ENCODE data around the gene PRKACG.
"Not testable (repeated sequence)": the region's sequence is repeated elsewhere in the genome, so short reads cannot be mapped to it uniquely, and the experiment has no call there.

Gene PRKACG

DNA sequence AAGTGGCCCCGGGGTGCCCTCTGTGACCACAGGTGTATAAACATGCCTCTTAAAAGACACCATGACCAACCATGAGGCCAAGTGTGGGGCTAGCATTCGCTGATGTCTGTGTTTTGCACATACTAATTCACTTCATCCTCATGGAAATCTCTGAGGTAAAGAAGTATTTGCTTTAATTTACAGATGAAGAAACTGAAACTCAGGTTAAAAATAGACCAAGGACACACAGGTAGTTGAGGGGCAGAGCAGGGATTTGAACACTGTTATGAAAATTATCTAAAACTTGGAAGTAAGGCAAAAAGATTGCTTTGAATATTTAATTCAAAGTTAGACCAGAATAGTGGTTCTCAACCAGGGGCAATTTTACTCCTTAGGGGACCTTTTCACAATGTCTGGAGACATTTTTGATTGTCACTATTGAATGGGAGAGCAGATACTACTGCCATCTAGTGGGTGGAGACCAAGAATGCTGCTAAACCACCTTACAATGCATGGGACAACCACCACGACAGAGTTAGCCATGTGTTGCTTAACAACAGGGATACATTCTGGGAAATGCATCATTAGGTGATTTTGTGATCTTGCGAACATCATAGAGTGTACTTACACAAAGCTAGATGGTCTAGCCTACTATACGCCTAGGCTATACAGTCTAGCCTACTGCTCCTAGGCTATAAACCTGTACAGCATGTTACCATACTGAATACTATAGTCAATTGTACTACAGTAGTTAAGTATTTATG is 13.6 kb upstream of the PRKACG start:
- no peak overlapping the region for H3K4me3 ChIP-seq (ENCODE audit: low read depth, low read length)

DNA sequence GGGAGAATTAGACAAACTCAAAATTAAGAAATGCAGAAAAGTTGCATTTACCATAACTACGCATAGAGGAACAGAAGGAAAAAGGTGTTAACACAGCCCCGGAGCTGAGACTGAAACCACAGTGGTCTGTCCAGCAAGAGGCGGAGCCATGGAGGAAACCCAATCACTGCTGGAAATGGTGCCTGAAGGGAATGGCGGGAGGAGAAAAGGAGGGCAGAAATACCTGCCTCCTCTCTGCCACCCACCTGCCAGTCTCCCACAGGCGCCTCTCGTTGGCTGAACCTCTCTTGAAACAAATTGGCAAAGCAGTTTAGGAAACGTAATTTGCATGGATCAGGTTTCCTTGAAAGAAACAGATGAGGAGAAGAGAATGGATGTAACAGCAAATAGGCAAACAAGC is 9.7 kb upstream of the PRKACG start:
- H3K4me3 ChIP-seq (ENCODE audit: low read depth, low read length), result no peak overlapping the region

DNA sequence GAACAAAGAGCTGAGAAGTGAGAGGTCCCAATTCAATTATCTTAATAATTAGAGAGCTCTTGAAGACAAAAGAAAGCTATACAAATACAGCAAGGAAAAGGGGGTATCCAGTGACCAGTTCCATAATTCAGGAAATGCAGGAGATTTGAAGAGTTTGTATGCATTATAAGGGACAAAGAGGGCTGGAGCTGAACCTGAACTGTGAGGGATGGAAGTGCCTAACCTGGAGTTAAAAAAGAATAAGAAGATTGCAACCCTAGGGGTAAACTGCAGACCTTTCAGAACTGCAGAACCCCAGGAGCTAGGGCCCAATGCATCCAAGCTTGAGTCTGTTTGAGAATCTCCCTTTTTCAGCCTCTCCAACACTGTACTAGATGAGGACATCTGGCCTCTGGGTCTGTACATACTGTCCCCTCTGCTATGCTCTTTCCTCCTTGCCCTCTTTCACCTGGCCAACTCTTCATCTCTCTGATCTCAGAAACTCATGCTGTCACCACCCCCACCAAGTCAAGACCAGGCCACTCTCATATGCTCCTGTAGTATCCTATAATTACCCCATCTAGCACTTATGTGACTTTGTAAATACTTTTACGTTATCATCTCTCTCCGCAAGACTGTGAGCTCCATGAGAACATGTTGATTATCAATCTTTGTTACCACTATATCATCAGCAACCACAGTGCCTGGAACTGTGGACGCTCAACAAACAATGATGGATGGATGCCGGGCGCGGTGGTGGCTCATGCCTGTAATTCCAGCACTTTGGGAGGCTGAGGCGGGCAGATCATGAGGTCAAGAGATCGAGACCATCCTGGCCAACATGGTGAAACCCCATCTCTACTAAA is 6.6 kb upstream of the PRKACG start:
- no peak overlapping the region for H3K4me3 ChIP-seq (ENCODE audit: low read depth, low read length)

DNA sequence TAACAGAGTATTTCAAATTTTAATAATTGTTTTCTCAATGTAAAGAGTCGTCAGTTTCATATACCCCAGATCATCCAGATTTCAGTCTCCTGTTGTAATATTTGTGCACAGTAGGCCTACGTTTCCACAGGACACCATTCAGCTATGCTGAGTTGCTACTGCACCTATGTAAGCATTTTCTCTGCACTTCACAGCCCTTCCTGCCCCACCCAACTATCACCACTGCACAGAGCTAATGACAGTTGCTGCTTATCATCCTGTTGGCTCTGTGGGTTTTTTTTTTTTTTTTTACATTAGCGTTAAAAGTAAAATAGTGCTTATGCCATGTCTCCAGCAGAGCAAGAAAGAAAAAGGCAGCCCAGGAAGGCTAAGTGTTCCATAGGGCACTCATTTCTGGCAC is 5.9 kb upstream of the PRKACG start:
- H3K4me3 ChIP-seq (ENCODE audit: low read depth, low read length), result no peak overlapping the region

DNA sequence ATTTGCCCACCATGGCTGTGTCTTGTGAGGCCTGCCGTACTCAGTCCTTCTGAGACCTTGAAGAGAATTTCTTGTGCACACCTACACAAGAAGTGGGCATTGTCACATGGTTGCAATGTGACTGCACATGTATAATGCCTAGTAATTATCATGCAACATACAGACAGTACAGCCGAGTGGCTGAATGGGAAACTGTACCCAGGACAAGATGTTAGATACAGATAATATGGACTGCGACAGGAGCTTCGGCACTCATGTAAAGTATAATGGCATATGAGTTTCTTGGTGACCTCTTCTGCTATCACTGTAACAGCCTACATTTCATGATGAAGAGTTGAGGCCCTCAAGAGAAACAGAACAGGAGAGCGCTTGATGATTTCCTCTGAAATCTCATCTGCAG is 4.8 kb upstream of the PRKACG start:
- H3K4me3 ChIP-seq (ENCODE audit: low read depth, low read length), result no peak overlapping the region

DNA sequence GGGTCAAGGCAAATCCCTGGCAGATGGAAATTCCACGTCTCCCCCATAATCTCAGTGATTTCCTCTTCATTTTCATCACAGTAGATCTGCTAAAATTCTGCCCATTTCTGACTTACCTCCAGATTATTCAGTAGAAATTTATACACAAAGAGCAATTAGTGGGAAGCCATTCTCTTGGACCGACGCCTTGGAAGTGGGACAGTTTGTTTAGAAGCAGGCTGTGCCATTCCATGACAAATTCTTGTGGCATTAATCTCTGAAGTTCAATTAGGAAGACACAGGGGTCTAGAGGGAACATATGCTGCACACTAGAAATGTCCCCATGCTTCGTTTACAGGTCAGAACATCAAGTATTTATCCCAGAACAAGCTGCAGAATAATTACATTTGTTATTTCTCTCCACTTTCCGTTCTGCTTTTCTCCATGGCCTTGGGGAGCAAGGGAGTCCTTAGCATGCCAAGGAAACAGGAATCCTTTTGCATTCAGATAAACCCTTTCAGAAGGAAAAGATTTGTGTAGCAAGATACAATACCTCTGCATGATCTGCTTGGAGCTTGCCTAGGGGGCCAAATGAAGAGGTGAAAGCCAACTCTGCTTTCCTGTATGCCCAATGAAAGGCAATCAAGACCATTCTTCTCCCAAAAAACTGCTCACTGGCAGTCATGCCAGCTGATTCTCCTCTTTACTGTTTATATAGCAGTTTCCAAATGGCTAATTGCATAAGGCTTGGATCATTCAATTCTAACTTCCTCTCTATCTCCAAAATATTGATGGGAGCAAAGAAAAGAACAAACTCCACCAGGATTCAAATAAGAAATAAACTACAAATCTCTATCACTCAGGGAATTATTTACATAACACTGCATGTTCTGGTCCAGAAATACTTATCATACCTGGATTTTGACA is 2.5 kb upstream of the PRKACG start:
- no peak overlapping the region for H3K4me3 ChIP-seq (ENCODE audit: low read depth, low read length)

DNA sequence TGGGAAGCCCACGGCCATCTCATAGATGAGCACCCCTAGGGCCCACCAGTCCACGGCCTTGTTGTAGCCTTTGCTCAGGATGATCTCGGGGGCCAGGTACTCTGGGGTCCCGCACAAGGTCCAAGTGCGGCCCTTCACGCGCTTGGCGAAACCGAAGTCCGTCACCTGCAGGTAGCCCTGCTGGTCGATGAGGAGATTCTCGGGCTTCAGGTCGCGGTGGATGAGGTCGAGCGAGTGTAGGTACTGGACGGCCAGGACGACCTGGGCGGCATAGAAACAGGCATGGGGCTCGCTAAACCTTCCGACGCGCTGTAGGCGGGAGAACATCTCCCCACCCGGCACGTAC is 558 bp downstream of the PRKACG start:
- no peak overlapping the region for H3K4me3 ChIP-seq (ENCODE audit: low read depth, low read length)

DNA sequence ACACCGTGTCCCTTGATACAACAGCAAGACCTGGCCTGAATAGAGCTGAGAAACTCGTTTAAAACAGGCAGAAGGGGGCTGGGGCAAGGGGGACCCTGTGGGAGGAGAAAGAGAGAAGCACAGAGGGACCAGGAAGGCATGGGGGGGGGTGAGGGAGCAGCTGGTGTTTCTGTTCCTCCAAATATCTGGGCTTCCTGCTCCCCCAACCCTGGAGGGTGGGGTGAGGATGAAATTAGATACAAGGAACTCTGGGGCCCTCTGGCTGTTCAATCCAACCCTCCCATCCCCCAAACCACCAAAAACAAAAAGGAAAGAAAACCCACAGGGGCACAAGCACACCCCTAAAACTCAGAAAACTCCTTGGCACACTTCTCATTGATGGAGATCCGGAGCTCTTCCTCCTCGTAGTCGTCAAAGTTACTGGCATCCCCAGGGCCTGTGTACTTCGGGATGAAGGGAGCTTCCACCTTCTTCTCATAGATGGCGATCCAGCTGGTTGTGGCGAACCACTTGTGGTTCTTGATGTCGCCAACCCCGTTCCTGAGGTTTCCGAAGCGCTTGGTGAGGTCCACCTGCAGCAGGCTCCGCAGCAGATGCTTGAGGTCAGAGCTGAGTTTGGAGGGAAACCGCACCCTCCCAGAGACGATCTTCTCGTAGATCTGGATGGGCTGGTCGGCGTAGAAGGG is 1.1 kb downstream of the PRKACG start:
- no peak overlapping the region for H3K4me3 ChIP-seq (ENCODE audit: low read depth, low read length)

DNA sequence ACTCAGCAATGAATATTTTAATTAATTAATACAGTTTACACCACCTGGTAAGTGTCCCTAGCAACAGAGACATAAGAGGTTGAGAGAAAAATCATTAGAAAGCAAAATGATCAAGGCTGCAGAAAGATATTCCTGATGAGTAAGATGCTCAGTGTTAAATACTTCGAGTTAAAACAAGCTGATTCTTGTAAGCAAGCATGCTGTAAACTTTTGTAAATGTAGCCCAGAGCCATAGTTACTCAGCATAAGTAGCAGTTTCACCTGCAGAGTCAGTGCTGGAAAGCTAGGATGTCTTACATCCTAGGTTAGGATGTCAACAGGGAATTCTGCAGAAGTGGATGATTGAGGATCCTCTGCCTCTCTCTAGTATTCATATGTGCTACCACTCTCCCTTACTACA is 4.2 kb downstream of the PRKACG start:
- no peak overlapping the region for H3K4me3 ChIP-seq (ENCODE audit: low read depth, low read length)

DNA sequence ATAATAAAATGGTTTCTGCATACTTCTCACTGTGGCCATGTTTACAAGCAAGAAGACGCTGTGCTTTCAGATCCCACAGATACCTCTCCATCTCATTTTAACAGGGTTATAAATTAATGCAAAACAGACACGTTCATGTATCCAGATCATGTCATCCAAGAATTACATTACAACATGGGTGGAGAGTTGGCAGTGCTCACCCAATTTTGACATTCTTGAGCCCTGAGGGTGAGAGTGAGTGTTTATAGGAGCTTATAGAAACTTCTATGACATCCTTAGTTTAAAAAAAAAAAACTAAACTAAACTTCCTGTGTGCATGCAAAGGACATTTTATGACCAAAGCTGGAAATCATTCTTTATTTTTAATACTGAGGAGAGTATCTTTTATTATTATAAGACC is 9.1 kb downstream of the PRKACG start:
- no peak overlapping the region for H3K4me3 ChIP-seq (ENCODE audit: low read depth, low read length)

DNA sequence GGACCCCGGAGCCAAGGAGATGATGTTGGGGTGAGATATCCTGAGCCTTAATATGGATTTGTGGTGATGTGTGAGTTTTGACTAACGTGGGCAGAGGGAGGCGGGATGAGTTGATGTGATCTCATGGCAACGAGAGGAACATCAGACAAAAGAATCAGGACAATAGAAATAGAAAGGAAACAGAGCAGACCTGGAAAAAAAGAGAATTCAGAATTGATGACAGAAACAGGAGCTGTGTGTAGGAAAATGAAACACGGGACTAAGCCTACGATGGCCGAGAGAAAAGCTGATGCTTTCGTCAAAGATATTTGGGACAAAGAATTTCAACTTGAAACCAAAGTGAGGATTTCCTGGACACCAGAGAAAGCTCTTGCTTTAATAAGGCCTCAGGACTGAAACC is 10.9 kb downstream of the PRKACG start:
- no peak overlapping the region for H3K4me3 ChIP-seq (ENCODE audit: low read depth, low read length)

DNA sequence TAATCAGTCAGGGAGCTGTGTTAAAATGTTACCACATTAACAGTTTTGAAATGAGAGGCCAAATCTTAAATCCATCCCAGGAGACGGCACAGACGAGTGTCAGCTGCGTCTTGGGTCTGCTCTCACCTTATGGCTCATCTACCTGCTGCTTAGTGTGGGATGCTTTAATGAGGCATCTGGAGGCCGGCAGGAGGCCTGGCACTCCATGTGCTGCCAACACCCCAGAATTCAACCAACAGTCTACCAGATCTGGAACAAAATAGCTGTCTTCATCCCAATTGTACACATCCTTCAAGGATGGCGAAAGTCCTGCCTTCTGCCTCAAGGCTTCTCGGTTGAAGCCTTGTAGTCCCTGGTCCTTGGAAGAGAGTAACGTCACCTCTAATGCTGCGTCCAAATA is 12.0 kb downstream of the PRKACG start:
- H3K4me3 ChIP-seq (ENCODE audit: low read depth, low read length), result no peak overlapping the region

DNA sequence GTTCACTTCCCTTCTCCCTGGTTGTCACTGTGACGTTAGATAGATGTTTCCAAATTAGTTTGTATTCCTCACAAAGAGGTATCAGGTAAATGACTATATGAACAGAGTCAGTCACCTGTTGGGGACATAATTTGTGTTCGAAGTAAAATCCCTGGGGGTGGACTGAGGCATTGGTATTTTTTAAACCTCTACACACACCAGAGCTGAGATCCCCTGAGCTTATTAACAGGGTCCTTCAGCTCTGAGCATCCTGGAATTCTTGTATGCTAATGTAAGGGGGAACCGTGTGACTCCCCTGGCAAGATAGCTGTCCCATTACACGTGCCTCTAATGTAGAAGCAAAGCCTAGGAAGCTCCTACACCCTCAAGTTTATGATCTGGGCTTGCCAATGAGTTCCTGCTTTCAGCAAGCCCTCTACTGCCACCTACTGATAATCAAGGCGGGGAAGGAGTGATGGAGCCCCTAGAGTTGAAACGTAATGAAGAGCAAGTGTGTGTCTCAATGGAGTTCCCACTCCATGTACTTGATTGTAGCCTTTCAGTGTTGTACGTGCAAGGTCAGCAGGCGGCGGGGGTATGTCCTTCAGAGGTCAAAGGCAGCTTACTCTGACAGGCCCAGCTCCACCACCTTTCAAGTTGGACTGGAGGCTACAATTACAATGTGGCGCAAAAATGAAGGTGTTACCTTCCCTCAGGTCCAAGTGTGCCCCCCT is 14.4 kb downstream of the PRKACG start:
- no peak overlapping the region for H3K4me3 ChIP-seq (ENCODE audit: low read depth, low read length)

DNA sequence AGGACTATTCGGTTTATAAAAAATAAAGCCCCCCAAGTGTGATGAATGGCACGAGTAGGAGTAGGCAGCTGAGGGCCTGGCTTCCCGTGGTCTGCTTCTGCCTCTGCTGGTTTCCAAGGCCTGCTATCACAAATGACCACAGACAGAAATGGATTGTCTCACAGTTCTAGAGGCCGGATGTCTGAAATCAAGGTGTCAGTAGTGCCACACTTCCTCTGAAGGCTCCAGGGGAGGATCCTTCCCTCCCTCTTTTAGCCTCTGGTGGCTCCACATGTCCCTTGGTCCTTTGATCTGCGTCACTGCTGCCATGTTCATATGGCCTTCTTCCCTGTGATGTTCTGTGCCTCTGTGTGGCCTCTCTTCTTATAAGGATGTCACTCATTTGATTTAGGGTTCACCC is 15.1 kb downstream of the PRKACG start:
- no peak overlapping the region for H3K4me3 ChIP-seq (ENCODE audit: low read depth, low read length)

DNA sequence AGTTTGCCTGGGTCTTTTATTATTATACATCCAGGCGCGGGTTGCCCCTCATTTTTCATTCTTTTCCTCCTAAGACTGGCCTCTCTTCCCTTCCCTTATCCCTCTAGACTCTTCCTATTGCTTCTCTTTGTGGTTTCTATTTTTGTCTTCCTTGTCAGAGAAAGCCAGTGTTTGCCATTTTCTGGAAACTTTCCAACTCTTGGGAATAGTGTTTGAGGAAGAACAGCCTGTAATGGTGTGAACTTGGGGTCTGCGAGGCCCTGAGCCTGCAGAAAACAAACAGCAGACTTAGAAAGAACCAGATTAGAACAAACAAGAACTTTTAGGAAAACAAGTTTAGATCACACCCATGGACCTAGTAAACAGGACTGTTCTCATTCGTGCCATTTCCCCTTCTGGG is 15.5 kb downstream of the PRKACG start:
- no peak overlapping the region for H3K4me3 ChIP-seq (ENCODE audit: low read depth, low read length)

DNA sequence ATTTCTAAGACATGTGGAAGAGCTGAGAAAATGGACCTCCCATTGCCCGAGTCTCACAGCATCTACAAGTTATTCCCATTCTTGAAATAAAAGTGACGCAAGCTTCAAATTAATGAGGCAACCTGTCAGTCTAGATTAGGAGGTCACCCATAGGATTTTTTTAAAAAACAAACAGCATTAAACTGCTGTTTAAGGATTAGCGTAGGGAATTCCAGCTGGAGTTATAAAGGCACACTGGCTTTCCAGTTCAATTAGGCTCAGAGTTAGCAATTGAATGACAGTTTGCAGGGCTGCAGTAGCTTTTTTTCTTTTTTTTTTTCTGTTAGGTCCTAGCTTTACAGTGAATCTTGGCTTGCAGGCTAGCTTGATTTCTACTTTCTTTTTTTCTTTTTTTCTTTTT is 16.2 kb downstream of the PRKACG start:
- no peak overlapping the region for H3K4me3 ChIP-seq (ENCODE audit: low read depth, low read length)

DNA sequence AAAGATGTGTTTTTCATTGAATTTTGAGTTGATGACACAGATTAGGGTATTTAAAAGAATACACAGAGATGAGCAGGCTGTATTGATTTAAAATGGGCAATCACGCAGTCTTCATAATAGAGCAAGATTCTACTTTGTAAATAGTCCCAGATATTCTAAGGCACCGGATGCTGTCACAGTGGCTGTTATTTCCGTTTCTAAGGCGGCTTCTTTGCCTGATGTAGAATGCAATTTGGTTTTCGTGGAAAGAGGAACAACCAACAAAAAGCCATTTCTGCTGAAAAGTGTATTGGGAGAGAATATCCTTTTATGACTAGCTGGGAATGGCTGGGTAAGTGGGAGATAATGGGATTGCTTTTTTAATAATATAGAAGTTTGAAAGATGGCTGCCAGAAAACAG is 17.5 kb downstream of the PRKACG start:
- H3K4me3 ChIP-seq (ENCODE audit: low read depth, low read length), result no peak overlapping the region

DNA sequence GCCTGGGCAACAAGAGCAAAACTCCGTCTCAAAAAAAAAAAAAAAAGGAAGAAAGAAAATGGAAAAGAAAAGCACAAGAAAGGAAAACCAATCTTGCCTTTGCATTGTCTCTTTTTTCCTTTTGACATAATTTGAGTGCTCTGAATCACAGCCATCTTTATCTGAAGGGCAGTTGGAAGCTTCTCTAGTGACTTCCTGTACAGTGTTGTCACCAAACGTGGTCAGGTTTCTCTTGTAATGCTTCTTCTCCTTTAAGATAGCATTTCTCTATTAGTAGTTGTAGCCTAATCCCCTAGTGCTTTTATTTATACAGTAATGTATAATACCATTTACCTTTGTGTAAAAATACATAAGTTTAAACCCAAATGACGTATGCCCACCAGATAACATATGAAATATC is 18.1 kb downstream of the PRKACG start:
- H3K4me3 ChIP-seq (ENCODE audit: low read depth, low read length), result no peak overlapping the region

DNA sequence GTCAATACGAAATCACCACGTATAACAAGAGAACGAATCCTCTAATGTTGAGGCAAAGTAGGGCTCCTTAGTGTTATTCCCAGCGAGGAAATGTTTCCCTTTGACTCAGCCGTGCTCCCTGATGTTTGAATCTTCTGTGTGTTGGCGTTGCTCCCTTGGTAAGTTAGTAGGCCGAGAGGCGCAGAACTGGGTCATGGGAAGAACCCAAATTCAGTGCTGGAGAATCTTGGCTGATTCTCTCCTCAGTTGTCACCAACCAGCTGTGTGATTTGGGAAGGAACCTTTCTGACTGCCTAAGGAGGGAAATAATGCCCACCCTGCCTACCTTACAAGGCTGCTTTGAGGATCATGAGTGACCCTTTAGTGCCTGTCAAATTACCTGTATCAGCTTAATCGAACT is 22.5 kb downstream of the PRKACG start:
- no peak overlapping the region for H3K4me3 ChIP-seq (ENCODE audit: low read depth, low read length)

DNA sequence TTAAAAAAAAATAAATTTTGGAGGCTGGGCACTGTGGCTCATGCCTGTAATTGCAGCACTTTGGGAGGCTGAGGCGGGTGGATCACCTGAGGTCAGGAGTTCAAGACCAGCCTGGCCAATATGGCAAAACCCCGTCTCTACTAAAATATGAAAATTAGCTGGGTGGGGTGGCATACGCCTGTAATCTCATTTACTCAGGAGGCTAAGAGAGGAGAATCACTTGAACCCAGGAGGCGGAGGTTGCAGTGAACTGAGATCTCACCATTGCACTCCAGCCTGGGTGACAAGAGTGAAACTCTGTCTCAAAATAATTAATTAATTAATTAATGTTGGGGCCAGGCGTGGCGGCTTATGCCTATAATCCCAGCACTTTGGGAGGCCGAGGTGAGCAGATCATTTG is 27.0 kb downstream of the PRKACG start:
- H3K4me3 ChIP-seq (ENCODE audit: low read depth, low read length), result not testable (repeated sequence)

Data from iPS-11a (cell line).